Loucy (cell line): Measurements from ENCODE around the gene PROSER2.

ENCODE experiments used
- H2AFZ ChIP-seq: fragments of 200-600 bp; sonication (generic); 2 replicates; pipeline ENCODE4 v1.6.0; 2016; ENCODE audit warnings: antibody characterized with exemption, mild to moderate bottlenecking, low read length, moderate library complexity
- H3F3A ChIP-seq: fragments of 200-600 bp; 2 replicates; pipeline ENCODE4 v1.6.0; 2016; ENCODE audit warnings: antibody characterized with exemption, low read depth, mild to moderate bottlenecking
- H3K27me3 ChIP-seq: fragments of 200-600 bp; sonication (generic); 2 replicates; pipeline ENCODE4 v1.6.1; 2014; ENCODE audit warnings: low read length, mild to moderate bottlenecking; ENCODE audit not compliant: insufficient read depth, poor library complexity, severe bottlenecking
- H3K36me3 ChIP-seq: fragments of 200-600 bp; sonication (generic); 2 replicates; pipeline ENCODE4 v1.6.1; 2016; ENCODE audit warnings: low read length; ENCODE audit not compliant: insufficient read depth
- H3K4me1 ChIP-seq: fragments of 200-600 bp; sonication (generic); 2 replicates; pipeline ENCODE4 v1.5.1; 2014; ENCODE audit warnings: low read length, mild to moderate bottlenecking; ENCODE audit not compliant: insufficient read depth, poor library complexity, severe bottlenecking
- H3K4me2 ChIP-seq: fragments of 200-600 bp; sonication (generic); 2 replicates; pipeline ENCODE4 v1.6.0; 2014; ENCODE audit warnings: antibody characterized with exemption, low read length, low read depth, mild to moderate bottlenecking; ENCODE audit not compliant: poor library complexity, severe bottlenecking
- H3K4me3 ChIP-seq: fragments of 200-600 bp; sonication (generic); 2 replicates; pipeline ENCODE4 v1.5.1; 2014; ENCODE audit warnings: low read length, mild to moderate bottlenecking, mixed read lengths; ENCODE audit not compliant: poor library complexity, severe bottlenecking
- H3K79me2 ChIP-seq: fragments of 200-600 bp; sonication (generic); 2 replicates; pipeline ENCODE4 v1.6.1; 2014; ENCODE audit warnings: low read length; ENCODE audit not compliant: insufficient read depth
- H3K9ac ChIP-seq: fragments of 200-600 bp; sonication (generic); 2 replicates; pipeline ENCODE4 v1.6.0; 2014; ENCODE audit warnings: mild to moderate bottlenecking, low read depth, low read length, moderate library complexity; ENCODE audit not compliant: poor library complexity, severe bottlenecking
- H3K9me2 ChIP-seq: fragments of 200-600 bp; sonication (generic); replicated peaks from 2 replicates; pipeline ENCODE4 v1.6.1; 2016; ENCODE audit warnings: low read depth, low read length, mixed read lengths
- H3K9me3 ChIP-seq: fragments of 200-600 bp; sonication (generic); 2 replicates; pipeline ENCODE4 v1.6.1; 2014; ENCODE audit warnings: mild to moderate bottlenecking, antibody characterized with exemption, low read length, low read depth; ENCODE audit not compliant: insufficient read depth
- H4K20me1 ChIP-seq: fragments of 200-600 bp; sonication (generic); 2 replicates; pipeline ENCODE4 v1.6.0; 2014; ENCODE audit warnings: antibody characterized with exemption, low read length, mild to moderate bottlenecking; ENCODE audit not compliant: insufficient read depth, poor library complexity, severe bottlenecking
- CTCF ChIP-seq: fragments of 200-600 bp; sonication (generic); conservative IDR thresholded peaks from 2 replicates; pipeline ENCODE4 v1.5.1; 2014; ENCODE audit warnings: mild to moderate bottlenecking, antibody characterized with exemption, low read length
- EZH2phosphoT487 ChIP-seq: fragments of 200-600 bp; IDR thresholded peaks from 2 replicates; pipeline ENCODE4 v1.6.1; 2018; ENCODE audit warnings: antibody characterized with exemption, mild to moderate bottlenecking, moderate library complexity, borderline replicate concordance

Gene PROSER2

GRCh38 chr10:11823122-11823988, at the start of gene PROSER2:
Gene PROSER2, plus strand, starts transcription at chr10:11823356. Its CDS starts 28,722 bp downstream, at chr10:11852078.
- Histone ChIP-seq H3K4me1 (peaks cover 16% of the 10 kb centered on the region), H3F3A (no peaks in the 10 kb centered on the region), H4K20me1 (no peaks in the 10 kb centered on the region), H3K36me3 (no peaks in the 10 kb centered on the region), H3K4me3 (peak within 1 kb of the TSS; percentile 83), H3K79me2 (peaks cover 11% of the 10 kb centered on the region; the same call in 1 of the 2 replicates), H3K9ac (peak within 1 kb of the TSS; percentile 62), H2AFZ (peak within 1 kb of the TSS; percentile 88), H3K4me2 (peak within 1 kb of the TSS; percentile 66), H3K9me2 (no peaks in the 10 kb centered on the region), H3K9me3 (no peaks in the 10 kb centered on the region), H3K27me3 (no peaks in the 10 kb centered on the region)
- no peak for TF ChIP-seq EZH2phosphoT487
- TF ChIP-seq CTCF, result no peak

- Histone ChIP-seq H3K4me1 (no peaks in the 10 kb centered on the region), H3K9me3 (no peaks in the 10 kb centered on the region), H4K20me1 (no peaks in the 10 kb centered on the region), H3K9me2 (no peaks in the 10 kb centered on the region), H3F3A (no peaks in the 10 kb centered on the region), H3K27me3 (no peaks in the 10 kb centered on the region), H3K79me2 (no peaks in the 10 kb centered on the region), H2AFZ (no peak overlapping the region), H3K4me3 (no peak overlapping the region), H3K4me2 (no peak overlapping the region), H3K36me3 (no peaks in the 10 kb centered on the region), H3K9ac (no peak overlapping the region)
- TF ChIP-seq EZH2phosphoT487 (no peak), CTCF (no peak)
Observed at GRCh38 chr10:11773761-11774441, 49.3 kb upstream of the PROSER2 start.

- H3K4me2 ChIP-seq, result no peak overlapping the region
- H3K4me1 ChIP-seq, result no peaks in the 10 kb centered on the region
- H3F3A ChIP-seq, result no peaks in the 10 kb centered on the region
- H3K9ac ChIP-seq, result no peak overlapping the region
- H3K9me2 ChIP-seq, result no peaks in the 10 kb centered on the region
- no peak for TF ChIP-seq EZH2phosphoT487
- TF ChIP-seq CTCF, result no peak
- no peak overlapping the region for H2AFZ ChIP-seq
- H4K20me1 ChIP-seq, result no peaks in the 10 kb centered on the region
- no peaks in the 10 kb centered on the region for H3K27me3 ChIP-seq
- no peaks in the 10 kb centered on the region for H3K79me2 ChIP-seq
- no peaks in the 10 kb centered on the region for H3K9me3 ChIP-seq
- H3K36me3 ChIP-seq, result no peaks in the 10 kb centered on the region
- H3K4me3 ChIP-seq, result no peak overlapping the region
Observed at GRCh38 chr10:11775412-11775811, 47.7 kb upstream of the PROSER2 start.
